ENCODE results near the gene MCU. TPM values are rescaled to one million over a fixed set of nuclear protein-coding genes. Genes with fewer than 3 reads are reported as not detected.
A peak's percentile ranks its signal among the peaks of the same experiment; 100 is the strongest.
"Not testable (repeated sequence)": the region's sequence is repeated elsewhere in the genome, so short reads cannot be mapped to it uniquely, and the experiment has no call there.

Gene MCU
- total RNA-seq, 1 donor from 2014 or later: 20.3 TPM

- Histone ChIP-seq H3K27me3 (ENCODE audit: low read depth) (no peaks in the 10 kb centered on the region), H3K9me3 (replicated peaks) (no peaks in the 10 kb centered on the region), H3K4me1 (peaks cover 41% of the 10 kb centered on the region), H3K36me3 (no peaks in the 10 kb centered on the region), H3K4me3 (peak overlapping the region; percentile 83), H3K27ac (replicated peaks) (peak overlapping the region; percentile 97)
- no peak for TF ChIP-seq CTCF (IDR thresholded peaks at IDR 0.05; ENCODE audit: borderline replicate concordance)
- no peak for DNase-seq
- intact Hi-C loops (cut with micrococcal nuclease): loop anchor here (5.0 kb wide), 1 partner anchor 145 kb away; no protein-coding TSS in a partner anchor
Observed at GRCh38 chr10:72692744-72692993, 726 bp downstream of the MCU start.

GRCh38 chr10:72692994-72693781, 1.2 kb downstream of the MCU start:
- Histone ChIP-seq H3K4me1 (peaks cover 41% of the 10 kb centered on the region), H3K4me3 (peak overlapping the region; percentile 83), H3K27me3 (ENCODE audit: low read depth) (no peaks in the 10 kb centered on the region), H3K9me3 (replicated peaks) (no peaks in the 10 kb centered on the region), H3K27ac (replicated peaks) (peak overlapping the region; percentile 97), H3K36me3 (no peaks in the 10 kb centered on the region)
- intact Hi-C loops (cut with micrococcal nuclease): loop anchor here (5.0 kb wide), 1 partner anchor 144 kb away; no protein-coding TSS in a partner anchor
- no peak for TF ChIP-seq CTCF (IDR thresholded peaks at IDR 0.05; ENCODE audit: borderline replicate concordance)
- DNase-seq: no peak

- H3K9me3 ChIP-seq (replicated peaks): no peaks in the 10 kb centered on the region
- intact Hi-C loops (cut with micrococcal nuclease): loop anchor here (5.0 kb wide), 1 partner anchor 143 kb away; no protein-coding TSS in a partner anchor
- H3K4me1 ChIP-seq: peaks cover 41% of the 10 kb centered on the region
- no peak overlapping the region for H3K27ac ChIP-seq (replicated peaks)
- H3K27me3 ChIP-seq (ENCODE audit: low read depth): no peaks in the 10 kb centered on the region
- no peak for DNase-seq
- no peaks in the 10 kb centered on the region for H3K36me3 ChIP-seq
- TF ChIP-seq CTCF (IDR thresholded peaks at IDR 0.05; ENCODE audit: borderline replicate concordance): peak; percentile 66
- no peak overlapping the region for H3K4me3 ChIP-seq
Observed at GRCh38 chr10:72694476-72695369, 2.8 kb downstream of the MCU start.

GRCh38 chr10:72695496-72695895, 3.6 kb downstream of the MCU start:
- Histone ChIP-seq H3K27ac (replicated peaks) (no peak overlapping the region), H3K4me1 (peaks cover 41% of the 10 kb centered on the region), H3K4me3 (no peak overlapping the region), H3K9me3 (replicated peaks) (no peaks in the 10 kb centered on the region), H3K36me3 (no peaks in the 10 kb centered on the region), H3K27me3 (ENCODE audit: low read depth) (no peaks in the 10 kb centered on the region)
- intact Hi-C loops (cut with micrococcal nuclease): no loop called here
- no peak for TF ChIP-seq CTCF (IDR thresholded peaks at IDR 0.05; ENCODE audit: borderline replicate concordance)
- no peak for DNase-seq

GRCh38 chr10:72697716-72698115, 5.8 kb downstream of the MCU start:
- DNase-seq: no peak
- no peaks in the 10 kb centered on the region for H3K36me3 ChIP-seq
- no peak overlapping the region for H3K27ac ChIP-seq (replicated peaks)
- intact Hi-C loops (cut with micrococcal nuclease): no loop called here
- TF ChIP-seq CTCF (IDR thresholded peaks at IDR 0.05; ENCODE audit: borderline replicate concordance): no peak
- no peaks in the 10 kb centered on the region for H3K9me3 ChIP-seq (replicated peaks)
- peaks cover 28% of the 10 kb centered on the region for H3K4me1 ChIP-seq
- H3K4me3 ChIP-seq: no peak overlapping the region
- H3K27me3 ChIP-seq (ENCODE audit: low read depth): no peaks in the 10 kb centered on the region

- H3K27me3 ChIP-seq (ENCODE audit: low read depth); H3K9me3 ChIP-seq (replicated peaks); H3K4me1 ChIP-seq; H3K4me3 ChIP-seq; H3K36me3 ChIP-seq; DNase-seq; intact Hi-C loops (cut with micrococcal nuclease); H3K27ac ChIP-seq (replicated peaks): not testable (repeated sequence)
Observed at GRCh38 chr10:72702465-72702864, 10.5 kb downstream of the MCU start.

Measured in left ventricle myocardium inferior (tissue), 1 donor.